GM12801 (cell line): ENCODE measurements around the gene UBE2Q2.

Experiments
- TF ChIP-seq, protein P1 (sequence below): IDR thresholded peaks from one replicate; pipeline ENCODE4 v1.5.1; 2011; ENCODE audit warnings: control low read depth; ENCODE audit not compliant: insufficient read length; ENCODE audit errors: extremely low read depth

The UBE2Q2 gene

DNA sequence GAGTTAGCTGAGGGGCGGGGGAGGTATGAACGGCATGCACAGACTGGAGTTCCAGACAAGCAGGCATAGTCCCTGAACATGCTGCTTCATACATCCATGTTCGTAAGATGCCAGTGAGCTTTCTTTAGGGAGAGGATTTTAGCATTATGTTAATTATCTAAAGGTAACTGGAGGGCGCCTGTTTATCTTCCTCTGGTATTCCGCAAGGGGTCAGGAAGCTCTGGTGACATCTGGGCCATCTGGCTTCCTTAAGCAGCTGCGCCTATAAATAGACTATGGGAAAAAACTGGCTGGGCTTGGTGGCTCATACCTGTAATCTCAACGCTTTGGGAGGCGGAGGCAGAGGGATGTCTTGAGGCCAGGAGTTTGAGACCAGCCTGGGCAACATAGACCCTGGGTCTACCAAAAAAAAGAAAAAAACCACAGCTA lies 58.9 kb downstream of the UBE2Q2 start:
- TF ChIP-seq, protein P1, sequence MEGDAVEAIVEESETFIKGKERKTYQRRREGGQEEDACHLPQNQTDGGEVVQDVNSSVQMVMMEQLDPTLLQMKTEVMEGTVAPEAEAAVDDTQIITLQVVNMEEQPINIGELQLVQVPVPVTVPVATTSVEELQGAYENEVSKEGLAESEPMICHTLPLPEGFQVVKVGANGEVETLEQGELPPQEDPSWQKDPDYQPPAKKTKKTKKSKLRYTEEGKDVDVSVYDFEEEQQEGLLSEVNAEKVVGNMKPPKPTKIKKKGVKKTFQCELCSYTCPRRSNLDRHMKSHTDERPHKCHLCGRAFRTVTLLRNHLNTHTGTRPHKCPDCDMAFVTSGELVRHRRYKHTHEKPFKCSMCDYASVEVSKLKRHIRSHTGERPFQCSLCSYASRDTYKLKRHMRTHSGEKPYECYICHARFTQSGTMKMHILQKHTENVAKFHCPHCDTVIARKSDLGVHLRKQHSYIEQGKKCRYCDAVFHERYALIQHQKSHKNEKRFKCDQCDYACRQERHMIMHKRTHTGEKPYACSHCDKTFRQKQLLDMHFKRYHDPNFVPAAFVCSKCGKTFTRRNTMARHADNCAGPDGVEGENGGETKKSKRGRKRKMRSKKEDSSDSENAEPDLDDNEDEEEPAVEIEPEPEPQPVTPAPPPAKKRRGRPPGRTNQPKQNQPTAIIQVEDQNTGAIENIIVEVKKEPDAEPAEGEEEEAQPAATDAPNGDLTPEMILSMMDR: no peak

DNA sequence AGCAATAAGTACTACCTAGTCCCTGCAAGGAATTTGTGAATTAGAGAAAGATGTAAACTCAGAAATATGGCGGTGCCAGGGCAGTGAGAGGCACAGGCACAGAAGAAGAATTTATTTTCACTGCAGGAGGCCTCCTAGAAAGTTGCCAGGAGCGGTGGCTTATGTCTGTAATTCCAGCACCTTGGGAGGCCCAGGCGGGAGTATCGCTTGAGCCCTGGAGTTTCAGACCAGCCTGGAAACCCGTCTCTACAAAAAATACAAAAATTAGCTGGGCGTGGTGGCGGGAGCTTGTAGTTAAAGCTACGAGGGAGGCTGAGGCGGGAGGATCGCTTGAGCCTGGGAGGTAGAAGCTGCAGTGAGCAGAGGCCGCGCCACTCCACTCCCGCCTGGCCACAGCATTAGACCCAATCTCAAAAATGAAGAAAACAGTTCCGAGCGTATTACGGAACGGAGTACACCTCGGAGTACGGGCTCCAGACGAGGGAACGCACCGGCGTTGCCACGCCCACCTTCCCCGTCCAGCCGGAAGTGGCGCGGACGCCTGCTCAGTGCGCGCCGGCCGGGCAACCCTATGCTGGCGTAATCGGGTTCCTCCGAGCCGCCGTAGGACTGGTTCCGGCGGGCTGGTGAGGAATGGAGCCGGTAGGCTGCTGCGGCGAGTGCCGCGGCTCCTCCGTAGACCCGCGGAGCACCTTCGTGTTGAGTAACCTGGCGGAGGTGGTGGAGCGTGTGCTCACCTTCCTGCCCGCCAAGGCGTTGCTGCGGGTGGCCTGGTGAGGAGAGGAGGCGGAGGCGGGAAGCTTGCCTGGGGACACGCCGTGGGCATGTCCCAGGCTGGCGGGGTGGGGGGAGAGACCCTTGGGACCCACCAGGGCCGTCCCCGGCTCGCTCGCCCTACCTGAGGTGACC lies 60.3 kb downstream of the UBE2Q2 start, which contains the start of gene FBXO22:
Gene FBXO22 (plus strand): TSS at position 548 of the 909 bp plus-strand sequence. CDS start 86 bp downstream, at position 634.
- TF ChIP-seq, protein P1: no peak

DNA sequence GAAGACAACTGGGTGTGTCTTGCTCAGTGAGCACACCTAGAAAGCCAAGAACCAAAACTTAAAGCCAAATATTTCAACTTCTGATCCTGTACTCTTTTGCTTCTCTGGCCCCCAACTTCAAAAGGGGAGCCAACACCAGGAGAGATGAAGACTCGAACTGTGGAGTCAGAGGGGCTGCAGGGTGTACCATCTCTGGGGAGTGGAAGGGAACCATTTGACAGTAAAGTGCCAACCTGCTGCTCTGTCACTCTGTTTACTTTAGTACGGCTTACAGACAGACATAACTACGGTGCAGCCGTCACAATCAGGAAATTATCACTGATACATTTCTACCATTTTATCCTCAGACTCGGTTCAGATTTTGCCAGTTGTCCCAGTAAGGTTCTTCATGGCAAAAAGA lies 62.0 kb downstream of the UBE2Q2 start:
- TF ChIP-seq, protein P1: no peak

DNA sequence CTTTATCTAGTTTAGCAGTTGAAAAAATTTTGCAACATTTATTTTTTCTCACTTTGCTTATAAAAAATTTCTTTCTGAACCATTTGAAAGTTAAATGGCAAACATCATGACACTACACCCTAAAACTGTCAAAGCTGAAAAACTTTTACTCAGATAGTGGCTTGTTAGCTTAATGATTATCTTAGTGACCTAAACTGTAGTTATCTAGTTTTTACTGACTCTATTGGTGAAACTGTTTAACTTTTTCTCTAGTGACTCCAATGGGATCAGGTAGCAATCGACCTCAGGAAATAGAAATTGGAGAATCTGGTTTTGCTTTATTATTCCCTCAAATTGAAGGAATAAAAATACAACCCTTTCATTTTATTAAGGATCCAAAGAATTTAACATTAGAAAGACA lies 73.7 kb downstream of the UBE2Q2 start:
- TF ChIP-seq, protein P1: no peak

DNA sequence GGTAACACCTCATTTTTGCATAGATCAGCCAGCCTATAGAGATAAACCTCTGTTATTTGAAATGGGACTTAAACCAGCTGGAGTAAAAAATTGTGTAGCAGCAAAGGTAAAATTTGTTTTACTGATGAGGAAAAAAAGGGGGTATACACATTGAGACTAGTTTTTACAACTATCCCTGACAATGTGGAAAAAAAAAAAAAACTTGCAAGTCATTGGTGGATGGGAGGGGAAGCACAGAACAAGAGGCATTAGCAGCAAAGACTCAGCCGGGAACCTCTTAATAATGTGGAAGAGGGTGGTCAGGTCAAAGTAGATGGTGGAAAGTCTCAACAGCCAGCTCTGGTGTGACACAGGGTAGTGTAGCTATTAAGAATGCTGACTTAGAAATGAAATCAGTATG lies 74.9 kb downstream of the UBE2Q2 start:
- TF ChIP-seq, protein P1: no peak

DNA sequence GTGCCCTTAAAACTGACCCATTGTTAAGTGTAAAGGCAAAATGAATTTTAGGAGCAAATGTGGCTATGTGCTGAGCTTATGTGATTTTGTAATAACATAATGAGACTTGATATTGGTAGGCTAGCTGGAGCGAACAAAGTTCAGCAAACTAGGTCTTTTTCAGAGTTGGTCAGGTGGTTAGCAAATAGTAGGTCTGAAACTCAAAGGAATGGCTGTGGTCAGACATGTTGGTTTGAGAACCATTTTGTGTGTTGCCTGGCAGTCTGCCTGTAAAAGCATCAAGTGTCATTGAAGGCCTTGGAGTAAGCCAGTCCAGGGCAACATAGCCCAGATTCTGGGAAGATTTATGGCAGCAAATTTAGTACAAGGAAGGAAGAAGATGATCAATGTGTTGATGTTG lies 76.8 kb downstream of the UBE2Q2 start:
- TF ChIP-seq, protein P1: no peak

DNA sequence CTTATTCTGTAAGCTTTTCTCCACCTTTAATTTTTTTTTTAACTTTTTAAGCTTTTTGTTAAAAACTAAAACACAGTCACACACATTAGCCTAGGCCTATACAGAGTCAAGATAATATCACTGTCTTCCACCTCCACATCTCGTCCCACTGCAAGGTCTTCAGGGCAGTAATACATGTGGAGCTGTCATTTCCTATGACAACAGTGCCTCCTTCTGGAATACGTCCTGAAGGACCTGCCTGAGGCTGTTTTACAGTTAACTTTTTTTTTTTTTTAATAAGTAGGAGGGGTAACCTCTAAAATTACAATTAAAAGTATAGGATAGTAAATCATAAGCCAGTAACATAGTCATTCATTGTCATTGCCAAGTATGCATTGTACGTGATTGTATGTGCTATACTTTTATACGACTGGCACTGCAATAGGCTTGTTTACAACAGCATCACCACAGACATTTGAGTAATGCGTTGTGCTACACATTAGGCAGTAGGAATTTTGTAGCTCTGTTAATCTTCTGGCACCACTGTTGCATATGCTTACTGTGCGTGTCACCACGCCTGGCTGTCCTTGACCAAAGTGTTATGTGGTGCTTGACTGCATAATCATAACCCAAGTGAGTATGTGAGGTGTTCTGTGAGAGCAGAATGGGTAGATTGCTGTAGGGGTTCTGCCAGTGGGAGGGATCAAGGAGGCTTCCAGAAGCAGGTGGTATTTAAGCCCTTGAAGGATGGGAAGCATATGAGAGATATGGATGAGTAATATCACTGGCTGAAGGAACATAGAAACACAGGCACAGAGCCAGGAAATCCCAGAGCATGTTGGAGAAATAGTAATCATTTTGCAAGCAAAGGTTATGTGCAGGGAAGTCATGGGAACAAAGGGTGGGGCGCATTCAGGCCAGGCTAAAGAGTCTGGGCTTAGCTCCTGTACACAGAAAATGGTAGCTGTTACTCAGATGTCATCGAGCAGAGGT lies 78.8 kb downstream of the UBE2Q2 start:
- TF ChIP-seq, protein P1: no peak
